ENCODE measurements around the gene TNFRSF18. TPM values are rescaled to one million over a fixed set of nuclear protein-coding genes. Genes with fewer than 3 reads are reported as not detected.

TNFRSF18 gene
- total and polyA plus RNA-seq, 10 of the 15 experiments (the other 5 are each of a cell fraction or from before 2014, with no cell fraction given), result 0.18 to 7.5 (median 1.5) TPM; not detected in 1

- in situ Hi-C loops (cut with MboI) (no loop called here), intact Hi-C loops (cut with micrococcal nuclease; ENCODE audit: unreplicated experiment) (no loop called here)
- no peak; the same call in 2 of the 3 replicates for ATAC-seq
- ChIA-PET SMC1A (ENCODE audit: uncharacterized antibody, unreplicated experiment) (no interaction called here), RAD21 (ENCODE audit: unreplicated experiment) (no interaction called here), CTCF (no interaction called here), POLR2A (no interaction called here)
- no peak overlapping the region for H3K9ac ChIP-seq (ENCODE audit: control insufficient read depth, insufficient read depth, low read length)
- H3K27me3 ChIP-seq (replicated peaks in 1 of 2; ENCODE audit: control insufficient read depth in 2 of 2, insufficient read depth in 2 of 2, low read length in 1 of 2), result no peaks in the 10 kb centered on the region; a peak in 1 of 4 replicates
- no peaks in the 10 kb centered on the region for H3K4me1 ChIP-seq (ENCODE audit: control insufficient read depth, insufficient read depth, low read length)
- no peak for DNase-seq (ENCODE audit: low read depth, low spot score)
- no peak overlapping the region for H3K4me2 ChIP-seq (ENCODE audit: control insufficient read depth, insufficient read depth)
- BruUV-seq (replicated peaks), result no TSS peak
- WGBS (ENCODE audit: insufficient coverage, insufficient replicate concordance, low lambda C conversion rate, missing lambda C conversion rate), result 46% methylated on average over 24 of the region's 33 CpGs
- H3K9me3 ChIP-seq (replicated peaks; ENCODE audit: control insufficient read depth, insufficient read depth, low read length), result no peaks in the 10 kb centered on the region
- no peaks in the 10 kb centered on the region for H4K20me1 ChIP-seq (ENCODE audit: control insufficient read depth, insufficient read depth)
- no peak overlapping the region for H3K4me3 ChIP-seq
- H3K79me2 ChIP-seq (ENCODE audit: control insufficient read depth, insufficient read depth, low read length), result no peaks in the 10 kb centered on the region
- H2AFZ ChIP-seq (ENCODE audit: control insufficient read depth, low read depth, low read length), result no peak overlapping the region
- no peaks in the 10 kb centered on the region for H3K36me3 ChIP-seq (ENCODE audit: control insufficient read depth in 2 of 2, insufficient read depth in 2 of 2, low read length in 1 of 2)
- FAIRE-seq, result no peak
- H3K27ac ChIP-seq (ENCODE audit: control insufficient read depth, insufficient read depth), result no peak overlapping the region
- TF ChIP-seq BCLAF1 (IDR thresholded peaks at IDR 0.05) (no peak), POU2F2 (IDR thresholded peaks at IDR 0.05; ENCODE audit: borderline replicate concordance, low read depth, low read length) (no peak), DPF2 (IDR thresholded peaks at IDR 0.05) (no peak), NRF1 (conservative IDR thresholded peaks at IDR 0.05; ENCODE audit: low read depth, low read length) (no peak), NR2F1 (conservative IDR thresholded peaks at IDR 0.05) (no peak), RAD21 (IDR thresholded peaks at IDR 0.05; ENCODE audit: insufficient read depth, low read depth, low read length) (no peak), JUNB (IDR thresholded peaks at IDR 0.05) (no peak), SIX5 (IDR thresholded peaks at IDR 0.05; ENCODE audit: low read depth, low read length, severe bottlenecking) (no peak), MYB (IDR thresholded peaks at IDR 0.05; ENCODE audit: borderline replicate concordance, low read depth, low read length) (no peak), TCF12 (IDR thresholded peaks at IDR 0.05; ENCODE audit: low read depth, low read length) (no peak), NFXL1 (IDR thresholded peaks at IDR 0.05; ENCODE audit: borderline replicate concordance) (no peak), TCF3 (IDR thresholded peaks at IDR 0.05; ENCODE audit: borderline replicate concordance, insufficient read depth, low read depth, low read length) (no peak), USF1 (IDR thresholded peaks at IDR 0.05; ENCODE audit: borderline replicate concordance, extremely low read length, insufficient read depth, low read depth, low read length) (no peak)
- TF ChIP-seq, protein P1, sequence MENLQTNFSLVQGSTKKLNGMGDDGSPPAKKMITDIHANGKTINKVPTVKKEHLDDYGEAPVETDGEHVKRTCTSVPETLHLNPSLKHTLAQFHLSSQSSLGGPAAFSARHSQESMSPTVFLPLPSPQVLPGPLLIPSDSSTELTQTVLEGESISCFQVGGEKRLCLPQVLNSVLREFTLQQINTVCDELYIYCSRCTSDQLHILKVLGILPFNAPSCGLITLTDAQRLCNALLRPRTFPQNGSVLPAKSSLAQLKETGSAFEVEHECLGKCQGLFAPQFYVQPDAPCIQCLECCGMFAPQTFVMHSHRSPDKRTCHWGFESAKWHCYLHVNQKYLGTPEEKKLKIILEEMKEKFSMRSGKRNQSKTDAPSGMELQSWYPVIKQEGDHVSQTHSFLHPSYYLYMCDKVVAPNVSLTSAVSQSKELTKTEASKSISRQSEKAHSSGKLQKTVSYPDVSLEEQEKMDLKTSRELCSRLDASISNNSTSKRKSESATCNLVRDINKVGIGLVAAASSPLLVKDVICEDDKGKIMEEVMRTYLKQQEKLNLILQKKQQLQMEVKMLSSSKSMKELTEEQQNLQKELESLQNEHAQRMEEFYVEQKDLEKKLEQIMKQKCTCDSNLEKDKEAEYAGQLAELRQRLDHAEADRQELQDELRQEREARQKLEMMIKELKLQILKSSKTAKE (IDR thresholded peaks at IDR 0.05; ENCODE audit: low read depth, poor library complexity, severe bottlenecking), result no peak
- TF ChIP-seq, protein P2, sequence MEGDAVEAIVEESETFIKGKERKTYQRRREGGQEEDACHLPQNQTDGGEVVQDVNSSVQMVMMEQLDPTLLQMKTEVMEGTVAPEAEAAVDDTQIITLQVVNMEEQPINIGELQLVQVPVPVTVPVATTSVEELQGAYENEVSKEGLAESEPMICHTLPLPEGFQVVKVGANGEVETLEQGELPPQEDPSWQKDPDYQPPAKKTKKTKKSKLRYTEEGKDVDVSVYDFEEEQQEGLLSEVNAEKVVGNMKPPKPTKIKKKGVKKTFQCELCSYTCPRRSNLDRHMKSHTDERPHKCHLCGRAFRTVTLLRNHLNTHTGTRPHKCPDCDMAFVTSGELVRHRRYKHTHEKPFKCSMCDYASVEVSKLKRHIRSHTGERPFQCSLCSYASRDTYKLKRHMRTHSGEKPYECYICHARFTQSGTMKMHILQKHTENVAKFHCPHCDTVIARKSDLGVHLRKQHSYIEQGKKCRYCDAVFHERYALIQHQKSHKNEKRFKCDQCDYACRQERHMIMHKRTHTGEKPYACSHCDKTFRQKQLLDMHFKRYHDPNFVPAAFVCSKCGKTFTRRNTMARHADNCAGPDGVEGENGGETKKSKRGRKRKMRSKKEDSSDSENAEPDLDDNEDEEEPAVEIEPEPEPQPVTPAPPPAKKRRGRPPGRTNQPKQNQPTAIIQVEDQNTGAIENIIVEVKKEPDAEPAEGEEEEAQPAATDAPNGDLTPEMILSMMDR (IDR thresholded peaks at IDR 0.05 in 2 of 3, conservative IDR thresholded peaks at IDR 0.05 in 1 of 3; ENCODE audit: control insufficient read depth in 2 of 3, extremely low read depth in 1 of 3, insufficient read depth in 1 of 3, low read depth in 3 of 3, low read length in 3 of 3), result no peak
These were observed 22.3 kb downstream of the TNFRSF18 start for GRCh38 chr1:1183833-1184775.
